Left lobe of liver (tissue), 2 donors: ENCODE measurements around the gene PAGE1. TPM values are rescaled to one million over a fixed set of nuclear protein-coding genes. Genes with fewer than 3 reads are reported as not detected.
"Not testable (repeated sequence)": the region's sequence is repeated elsewhere in the genome, so short reads cannot be mapped to it uniquely, and the experiment has no call there.

ENCODE experiments used
- ATAC-seq: fragments of 200-7000 bp; cut with Tn5 transposase; one replicate; pipeline ENCODE4 v1.9.1; 2020; ENCODE audit warnings: mild to moderate bottlenecking, moderate library complexity
- DNase-seq: peaks from one replicate; pipeline ENCODE4 v3.0.0-alpha.2; 2020; ENCODE audit warnings: low spot score
- total RNA-seq: library from RNA; stranded (reverse); gene quantifications from one replicate; pipeline ENCODE4 v1.2.1, GENCODE V29; 2021
- donor health status: DM: no; HTN: no; CAD: no; lungs with moderate emphysema.
- donor health status: DM: no; HTN: yes; CAD: no.

The PAGE1 gene, protein sequence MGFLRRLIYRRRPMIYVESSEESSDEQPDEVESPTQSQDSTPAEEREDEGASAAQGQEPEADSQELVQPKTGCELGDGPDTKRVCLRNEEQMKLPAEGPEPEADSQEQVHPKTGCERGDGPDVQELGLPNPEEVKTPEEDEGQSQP
- not detected for total RNA-seq

DNA sequence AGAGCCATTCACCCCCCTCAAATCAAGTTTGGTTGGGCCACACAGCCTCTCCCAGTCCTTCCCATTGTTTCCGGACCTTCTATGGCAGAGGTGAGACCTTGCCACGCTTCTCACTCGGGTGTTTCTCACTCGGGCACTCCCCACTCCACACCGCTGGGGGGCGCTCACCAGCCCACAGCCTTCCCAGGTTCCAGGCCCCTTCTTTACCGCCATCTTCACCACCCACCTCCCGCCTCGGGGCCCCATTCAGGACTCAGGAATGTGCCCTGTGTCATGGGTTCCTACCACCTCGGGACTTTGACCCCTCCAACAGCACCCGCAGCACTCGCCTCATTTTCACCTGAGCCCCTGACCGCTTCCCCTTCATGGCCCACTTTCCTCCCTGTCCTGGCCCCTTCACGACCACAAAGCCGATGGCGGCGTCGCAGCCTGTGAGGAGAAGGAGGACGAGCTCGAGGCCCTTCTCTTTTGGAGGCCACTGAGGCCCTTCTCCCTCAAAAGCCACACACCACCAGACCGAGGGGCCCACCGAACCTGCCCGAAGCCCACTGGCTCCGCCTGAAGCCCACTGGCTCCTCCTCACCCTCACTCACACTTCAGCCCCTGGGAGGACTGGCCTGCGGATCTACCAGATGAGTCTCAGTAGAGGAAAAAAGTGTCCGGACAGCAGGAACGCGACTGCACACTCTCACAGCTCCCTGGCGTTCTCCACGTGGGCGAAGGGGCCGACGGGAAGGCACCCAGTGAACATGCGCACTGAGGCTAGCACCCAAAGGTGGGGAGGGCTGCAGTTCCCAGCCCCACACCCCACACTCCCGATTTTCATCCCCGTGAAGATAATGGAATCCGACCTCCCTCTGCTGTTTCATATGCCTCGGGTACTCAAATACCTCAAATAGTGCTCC lies at the start of gene PAGE1:
Gene PAGE1 (minus strand): TSS at position 709 of the 905 bp plus-strand sequence. CDS start 1,214 bp downstream, outside the sequence.
- DNase-seq (no peak), ATAC-seq (no peak)

DNA sequence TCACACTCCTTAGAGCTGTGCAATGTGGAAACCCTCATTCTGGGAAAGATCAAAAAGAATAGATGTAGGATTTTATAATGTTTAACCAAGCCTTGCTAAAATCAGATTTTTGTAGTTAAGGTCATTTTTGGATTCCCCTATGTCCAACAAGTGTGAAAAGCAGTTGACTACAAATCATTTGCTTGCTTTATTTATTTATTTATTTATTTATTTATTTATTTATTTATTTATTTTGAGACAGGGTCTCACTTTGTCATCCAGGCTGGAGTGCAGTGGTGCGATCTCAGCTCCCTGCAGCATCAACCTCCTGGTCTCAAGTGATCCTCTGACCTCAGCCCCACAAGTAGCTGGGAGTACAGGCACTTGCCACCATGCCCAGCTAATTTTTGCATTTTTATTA lies 45.7 kb upstream of the PAGE1 start:
- not testable (repeated sequence) for DNase-seq, ATAC-seq

DNA sequence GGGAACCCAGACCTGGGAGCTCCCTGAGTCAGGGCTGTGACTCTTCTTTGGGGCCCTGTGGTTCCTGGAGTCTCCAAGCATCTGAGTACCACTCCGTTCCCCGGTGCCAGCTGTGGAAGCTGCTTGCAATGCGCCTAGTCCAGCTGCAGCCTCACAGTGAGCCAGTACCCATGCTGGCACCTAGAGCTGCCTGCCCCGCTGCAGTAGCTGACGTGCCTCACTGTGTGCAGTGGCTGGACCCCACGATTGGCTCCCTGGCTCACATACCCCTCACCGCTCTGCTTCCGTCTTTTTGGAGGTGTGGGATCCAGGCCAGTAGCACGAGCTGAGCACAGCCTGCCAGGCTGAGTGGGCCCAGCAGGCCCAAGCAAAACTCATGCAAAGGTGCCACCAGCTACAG lies 32.1 kb upstream of the PAGE1 start:
- DNase-seq (no peak), ATAC-seq (no peak)

DNA sequence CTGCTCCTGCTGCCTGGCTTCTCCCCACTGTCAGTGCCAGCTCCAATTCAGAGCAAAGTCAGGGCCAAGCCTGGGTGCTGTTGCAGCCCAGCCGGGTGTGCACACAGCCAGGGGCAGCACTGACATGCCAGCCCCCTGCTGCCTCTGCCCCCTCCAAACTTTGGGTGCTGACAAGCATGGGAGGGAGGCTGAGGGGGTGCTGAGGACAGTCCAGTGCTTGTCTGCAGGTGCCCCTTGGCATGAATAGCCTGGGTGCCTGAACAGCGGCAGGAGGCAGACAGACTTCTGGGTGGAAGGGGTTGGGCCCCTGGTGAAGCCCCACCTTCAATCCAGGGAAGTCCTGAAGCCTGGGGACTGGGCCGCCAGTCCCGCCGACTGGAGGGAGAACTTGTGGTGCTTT lies 31.2 kb upstream of the PAGE1 start:
- DNase-seq (no peak), ATAC-seq (no peak)

DNA sequence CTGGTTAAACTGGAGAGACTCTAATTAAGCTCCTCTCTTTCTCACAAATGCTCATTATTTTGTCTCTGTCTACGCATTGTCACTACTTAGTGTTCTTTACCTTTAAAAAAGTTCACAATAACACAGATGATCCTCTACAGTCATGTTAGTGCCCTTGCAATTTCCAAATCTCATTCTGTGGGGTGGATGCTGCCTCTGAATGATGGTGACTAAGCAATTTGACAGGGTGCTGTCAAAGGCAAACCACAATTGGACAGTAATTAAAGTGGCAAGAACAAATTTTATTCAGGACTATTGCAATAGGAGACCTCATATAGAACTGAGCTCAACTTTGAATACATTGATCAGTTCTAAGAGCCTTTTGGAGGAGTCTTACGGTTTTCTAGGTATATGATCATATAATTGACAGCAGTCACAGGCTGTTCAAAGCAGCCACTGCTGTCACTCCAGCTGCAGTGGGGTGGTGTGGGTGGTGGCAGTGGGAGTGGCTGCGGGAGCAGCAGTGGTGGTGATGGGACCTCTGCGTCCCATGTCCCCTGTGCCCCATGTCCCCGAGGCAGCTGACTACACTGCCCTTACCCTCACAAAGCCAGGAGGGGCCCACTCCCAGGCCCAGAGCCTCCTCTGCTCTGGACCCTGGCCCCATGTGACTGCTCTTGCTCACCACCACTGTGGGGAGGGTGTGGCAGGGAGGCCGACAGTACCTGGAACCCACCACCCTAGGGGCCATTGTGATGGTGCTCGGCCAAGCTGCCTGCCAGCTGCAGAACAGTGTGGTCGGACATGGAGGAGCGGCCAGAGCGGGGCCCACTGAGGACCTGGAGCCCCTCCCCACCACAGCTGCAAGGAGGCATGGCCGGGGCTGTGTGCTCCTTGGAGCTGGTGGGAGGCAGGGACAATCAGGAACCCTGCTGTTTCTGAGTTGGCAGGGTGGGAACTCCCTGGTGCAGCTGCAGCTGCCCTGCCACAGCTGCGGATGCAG lies 30.4 kb upstream of the PAGE1 start:
- ATAC-seq (no peak), DNase-seq (no peak)

DNA sequence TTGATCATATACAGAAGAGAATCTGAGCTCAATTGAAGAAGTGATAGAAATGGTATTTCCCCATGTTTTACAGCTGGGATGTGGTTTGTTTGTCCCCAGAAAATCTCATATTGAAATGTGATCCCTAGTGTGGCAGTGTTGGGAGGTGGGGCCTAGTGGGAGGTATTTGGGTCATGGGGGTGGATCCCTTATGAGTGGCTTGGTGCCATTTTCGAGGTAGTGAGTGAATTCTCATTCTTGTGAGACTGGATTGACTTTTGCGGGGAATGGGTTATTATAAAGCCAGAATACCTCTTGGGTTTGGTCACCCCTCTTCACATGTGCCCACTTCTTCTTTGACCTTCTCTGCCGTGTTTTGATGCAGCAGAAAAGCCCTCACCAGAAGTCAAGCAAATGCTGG lies 29.6 kb upstream of the PAGE1 start:
- ATAC-seq: no peak
- no peak for DNase-seq

DNA sequence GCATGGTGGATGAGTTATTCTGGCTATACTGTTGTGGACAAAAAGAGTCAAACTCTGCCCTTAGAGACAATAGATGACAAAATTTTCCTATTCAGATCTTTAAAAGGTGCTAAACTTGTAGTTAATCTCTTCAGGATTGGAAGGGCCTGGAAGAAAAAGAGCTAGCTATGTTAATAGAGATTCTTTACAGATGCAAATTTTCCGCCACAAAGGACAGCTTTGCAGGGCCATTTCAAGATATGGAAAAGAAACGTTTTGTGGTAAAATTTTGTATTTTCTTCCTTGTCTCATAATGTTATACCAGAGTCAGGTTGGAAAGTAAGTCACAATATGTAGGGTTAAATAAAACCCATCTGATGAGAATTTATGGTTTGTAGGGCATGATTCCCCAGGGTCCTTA lies 24.3 kb upstream of the PAGE1 start:
- ATAC-seq, DNase-seq: not testable (repeated sequence)

DNA sequence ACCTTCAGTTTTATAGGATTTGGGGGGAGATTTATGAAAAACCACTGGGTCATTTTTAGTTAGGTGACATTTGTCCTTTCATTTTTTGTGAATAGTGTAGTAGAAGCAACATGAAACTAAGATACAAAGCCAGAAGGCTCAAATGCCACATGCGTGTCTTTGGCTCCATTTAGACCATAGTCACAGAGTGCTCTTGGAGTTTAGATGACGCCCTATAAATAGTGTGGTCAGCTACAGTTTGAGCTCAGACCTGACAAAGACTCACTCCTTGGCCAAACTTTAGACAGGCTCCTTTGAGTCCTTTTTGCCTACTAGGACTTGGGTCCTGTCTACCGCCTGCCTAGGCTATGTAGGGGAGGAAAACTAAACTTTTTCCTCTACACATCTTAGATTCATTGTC lies 16.8 kb upstream of the PAGE1 start:
- ATAC-seq: no peak

DNA sequence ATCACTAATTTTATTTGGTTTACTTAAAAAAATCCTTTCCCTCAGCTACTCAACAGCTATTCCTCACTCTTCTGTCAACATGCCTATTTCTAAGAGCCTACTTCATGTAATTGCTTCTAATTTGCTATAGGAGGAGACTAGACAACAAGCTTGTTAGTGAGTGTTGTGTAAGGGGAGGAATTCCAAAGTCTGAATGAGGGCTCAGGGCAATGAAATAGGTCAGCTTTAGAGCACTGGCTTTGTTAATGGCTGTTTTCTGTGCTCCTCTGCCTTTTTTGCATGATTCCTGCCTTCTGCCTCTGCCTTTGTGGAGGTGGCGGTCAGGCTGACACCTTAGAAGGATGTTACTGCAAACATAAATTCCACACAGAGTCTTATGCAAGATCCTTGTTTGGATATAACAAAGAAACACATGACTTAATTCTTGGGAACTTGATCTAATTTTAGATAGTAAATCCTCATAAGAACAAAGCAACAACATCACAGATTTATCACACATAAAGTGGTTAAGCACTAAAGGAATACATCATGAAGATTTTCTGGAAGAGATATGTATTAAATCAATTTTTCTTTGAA lies 15.0 kb upstream of the PAGE1 start:
- DNase-seq (no peak), ATAC-seq (no peak)

More for the DNA sequence above, 16.8 kb upstream of the PAGE1 start:
- DNase-seq: no peak

DNA sequence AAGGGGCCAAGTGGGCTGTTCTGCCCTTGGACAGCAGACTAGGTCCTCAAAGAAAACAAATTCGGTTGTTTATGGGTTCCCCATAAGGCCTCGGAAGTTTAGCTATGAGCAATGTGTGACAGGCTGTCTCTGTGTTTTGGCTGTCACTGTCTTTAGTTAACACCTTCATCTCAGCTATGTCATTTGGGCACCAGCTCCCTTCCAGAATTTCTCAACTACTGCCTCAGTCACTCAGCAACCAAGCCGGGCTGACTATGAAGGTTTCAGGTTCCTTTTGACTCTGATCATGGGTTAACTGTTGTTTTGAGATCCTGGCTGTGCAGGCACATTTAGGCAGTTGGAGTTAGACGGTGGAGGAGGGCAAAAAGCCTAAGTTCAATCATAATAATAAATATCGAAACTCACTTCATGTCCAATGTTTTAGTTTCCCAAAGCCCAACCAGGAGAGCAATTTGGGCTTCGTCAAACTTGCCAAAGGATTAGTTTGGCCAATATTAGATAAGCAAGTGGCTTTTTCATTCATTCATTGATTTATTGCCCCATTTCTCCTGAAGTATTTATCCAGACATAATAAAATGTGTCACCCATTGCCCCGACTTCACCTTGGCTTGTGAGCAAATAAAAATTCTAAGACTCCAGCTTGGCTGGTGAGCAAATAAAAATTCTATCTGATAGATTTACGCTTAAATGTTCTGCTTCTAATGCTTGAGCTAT lies 9.1 kb upstream of the PAGE1 start:
- DNase-seq (no peak), ATAC-seq (no peak)

DNA sequence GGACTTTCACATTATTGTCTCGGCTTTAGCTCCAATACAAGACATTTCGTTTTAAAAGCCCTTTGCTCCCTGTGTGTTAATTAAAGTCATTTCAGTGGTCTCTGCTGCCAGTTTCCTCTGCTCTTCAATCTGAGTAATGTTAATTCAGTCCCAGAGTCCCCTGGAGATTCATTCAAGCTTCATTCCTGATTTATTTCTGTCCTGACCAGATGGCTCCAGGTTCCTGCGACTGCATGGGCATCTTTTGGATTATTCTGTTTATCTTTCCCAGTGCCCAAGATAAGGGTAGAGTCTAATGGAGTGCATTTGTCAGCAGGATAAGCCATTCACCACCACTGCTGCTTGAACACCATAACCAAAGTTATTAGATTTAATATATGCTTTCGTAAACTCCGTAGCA lies 6.1 kb upstream of the PAGE1 start:
- no peak for ATAC-seq

DNA sequence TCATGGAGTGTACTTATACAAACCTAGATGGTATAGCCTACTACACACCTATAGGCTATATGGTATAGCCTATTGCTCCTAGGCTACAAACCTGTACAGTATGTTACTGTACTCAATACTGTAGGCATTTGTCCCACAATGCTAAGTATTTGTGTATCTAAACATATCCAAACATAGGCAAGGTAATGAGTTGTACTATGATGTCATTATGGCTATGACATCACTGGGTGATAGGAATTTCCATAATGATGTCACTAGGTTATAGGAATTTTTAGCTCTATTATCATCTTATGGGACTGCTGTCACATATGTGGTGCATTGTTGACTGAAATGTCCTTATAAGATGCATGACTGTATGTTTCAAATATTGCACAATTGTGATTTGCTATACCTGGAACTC lies 5.5 kb upstream of the PAGE1 start:
- no peak for ATAC-seq
- no peak for DNase-seq

More for the DNA sequence above, 6.1 kb upstream of the PAGE1 start:
- no peak for DNase-seq

DNA sequence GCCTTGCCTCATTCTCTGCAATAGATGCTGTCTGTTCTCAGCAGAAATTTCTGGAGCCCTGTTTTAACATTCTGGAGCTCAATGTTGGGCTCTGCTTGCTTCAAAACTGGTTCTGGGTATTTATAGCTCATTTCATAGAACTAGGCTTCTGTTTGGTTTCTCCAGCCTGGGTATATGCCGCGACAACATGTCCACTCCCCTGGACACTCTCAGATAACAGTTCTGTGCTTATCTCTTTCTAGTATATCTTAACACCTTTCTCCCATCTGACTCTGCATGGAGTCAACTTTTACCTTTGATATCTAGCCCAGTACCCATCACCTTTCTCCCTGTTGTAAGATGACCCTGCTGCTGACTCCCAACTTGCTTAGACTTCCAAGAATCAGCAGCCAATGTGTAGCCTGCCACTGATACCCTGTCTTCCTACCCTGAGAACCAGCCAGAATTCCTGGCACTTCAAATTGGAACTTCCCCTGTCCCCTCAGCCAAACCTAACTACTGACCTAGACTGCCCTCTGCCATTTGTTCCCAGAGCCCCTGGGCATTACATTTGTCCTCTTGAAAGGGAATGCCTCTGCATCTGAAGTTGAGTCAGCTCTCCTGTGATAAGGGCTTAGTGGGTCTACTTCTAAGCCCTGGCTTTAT lies 20.6 kb downstream of the PAGE1 start:
- ATAC-seq (no peak), DNase-seq (no peak)

DNA sequence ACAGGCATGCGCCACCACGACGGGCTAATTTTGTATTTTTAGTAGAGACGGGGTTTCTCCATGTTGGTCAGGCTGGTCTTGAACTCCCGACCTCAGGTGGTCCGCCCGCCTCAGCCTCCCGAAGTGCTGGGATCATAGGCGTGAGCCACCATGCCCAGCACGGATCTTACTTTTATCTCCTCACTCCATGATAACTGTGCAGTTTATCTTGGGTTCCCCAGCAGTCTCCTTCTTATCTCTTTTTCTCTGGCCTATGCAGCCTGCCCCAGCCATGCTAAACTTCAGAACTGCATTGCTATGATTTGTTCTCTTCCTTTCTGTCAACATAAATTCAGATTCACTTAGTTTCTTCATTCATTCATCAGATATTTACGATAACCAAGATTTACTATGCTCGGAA lies 22.4 kb downstream of the PAGE1 start:
- DNase-seq (no peak), ATAC-seq (no peak)

DNA sequence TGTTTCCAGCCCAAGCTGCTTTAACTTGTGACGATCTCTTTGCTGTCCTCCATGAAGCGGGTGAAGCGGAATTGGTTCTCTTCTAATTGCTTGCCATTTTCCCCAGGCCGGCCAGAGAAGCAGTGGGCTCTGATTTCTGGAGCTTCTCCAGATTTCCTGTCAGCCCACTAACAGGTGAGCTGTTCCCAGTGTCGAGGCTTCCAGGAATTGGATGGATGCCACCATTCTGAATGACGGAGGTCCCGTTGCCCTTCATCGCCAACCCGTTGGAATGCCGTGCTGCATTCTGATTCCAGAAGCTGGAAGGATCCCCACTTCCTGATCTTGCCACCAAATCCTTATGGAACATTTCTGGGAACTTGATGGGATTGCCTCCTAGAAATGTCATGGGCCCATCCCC lies 31.0 kb downstream of the PAGE1 start:
- ATAC-seq: no peak

DNA sequence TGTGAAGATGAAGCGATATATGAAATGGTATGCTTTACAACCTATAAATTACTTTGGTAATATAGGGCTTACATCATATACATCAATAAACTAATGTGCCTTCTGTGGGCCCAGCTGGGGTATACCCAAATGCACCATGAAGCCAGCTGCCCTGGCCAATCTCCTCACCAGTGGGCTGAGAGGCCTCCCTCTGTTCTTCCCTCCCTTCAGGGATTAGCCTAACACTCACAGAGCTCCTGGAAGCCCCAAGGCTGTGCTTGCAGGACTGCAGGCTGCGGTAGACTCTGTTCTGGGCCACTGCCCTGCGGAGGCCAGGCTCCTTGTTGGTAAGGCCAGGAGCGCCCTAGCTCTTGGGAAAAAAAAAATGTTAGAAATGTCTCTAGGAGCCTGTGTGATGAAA lies 33.9 kb downstream of the PAGE1 start:
- DNase-seq (no peak), ATAC-seq (no peak)

More for the DNA sequence above, 31.0 kb downstream of the PAGE1 start:
- DNase-seq: no peak

DNA sequence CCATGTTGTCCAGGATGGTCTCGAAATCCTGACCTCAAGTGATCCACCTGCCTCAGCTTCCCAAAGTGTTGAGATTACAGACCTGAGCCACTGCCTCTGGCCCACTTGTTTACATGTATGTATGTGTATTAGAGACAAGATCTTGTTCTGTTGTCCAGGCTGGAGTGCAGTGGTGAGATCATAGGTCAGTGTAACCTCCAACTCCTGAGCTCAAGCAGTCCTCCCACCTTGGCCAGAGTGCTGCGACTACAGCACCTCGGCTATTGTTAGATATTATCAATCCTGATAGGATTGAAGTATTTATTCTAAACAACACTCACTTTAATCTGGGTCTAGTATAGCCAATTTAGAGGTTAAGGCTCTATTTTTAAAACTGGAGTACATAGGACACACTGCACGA lies 36.0 kb downstream of the PAGE1 start:
- no peak for ATAC-seq

DNA sequence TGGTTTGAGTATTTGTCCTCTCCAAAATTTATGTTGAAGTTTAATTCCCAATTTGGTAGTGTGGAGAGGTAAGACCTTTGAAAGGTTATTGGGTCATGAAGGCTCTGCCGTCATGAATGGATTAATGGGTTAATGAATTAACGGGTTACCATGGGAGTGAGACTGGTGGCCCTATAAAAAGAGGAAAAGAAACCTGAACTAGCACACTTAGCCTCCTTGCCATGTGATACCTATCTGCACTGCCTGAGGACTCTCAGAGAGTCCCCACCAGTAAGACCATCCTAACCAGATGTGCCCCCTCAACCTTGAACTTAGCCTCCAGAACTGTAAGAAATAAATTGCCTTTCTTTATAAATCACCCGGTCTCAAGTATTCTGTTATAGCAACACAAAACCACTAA lies 39.3 kb downstream of the PAGE1 start:
- ATAC-seq (no peak), DNase-seq (no peak)

More for the DNA sequence above, 36.0 kb downstream of the PAGE1 start:
- DNase-seq: no peak

DNA sequence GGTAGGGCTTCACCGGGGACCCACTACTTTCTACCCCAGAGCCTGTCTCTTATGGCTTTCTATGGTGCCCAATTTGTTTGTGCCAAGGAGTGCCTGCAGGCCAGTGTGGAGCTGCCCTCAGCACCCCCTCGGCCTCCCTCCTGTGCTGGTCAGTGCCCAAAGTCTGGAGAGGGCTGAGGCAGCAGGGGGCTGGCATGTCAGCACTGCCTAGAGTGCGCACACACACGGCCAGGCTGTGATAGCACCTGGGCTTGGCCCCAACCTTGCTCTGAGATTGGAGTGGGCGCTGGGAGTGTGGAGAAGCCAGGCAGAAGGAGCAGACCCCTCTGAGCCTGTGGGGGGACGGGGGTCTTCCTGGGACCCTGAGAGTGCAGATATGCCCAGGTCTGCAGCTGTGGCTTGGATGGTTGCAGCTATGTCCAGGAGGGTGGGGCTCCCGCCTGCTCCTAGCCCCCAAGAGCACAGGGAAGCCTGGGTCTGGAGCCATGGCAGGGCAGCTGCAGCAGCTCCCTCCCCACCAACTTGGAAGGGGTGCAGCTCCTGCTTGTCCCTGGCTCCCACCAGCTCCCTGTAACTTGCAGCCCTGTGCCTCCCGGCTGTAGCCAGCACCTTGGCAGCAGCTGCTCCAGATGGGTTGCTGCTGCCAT lies 50.7 kb downstream of the PAGE1 start:
- no peak for ATAC-seq
- no peak for DNase-seq
